Thyroid gland (tissue), 4 donors: Measurements from ENCODE around the gene PTPN14.

Experiments used
- POLR2A ChIP-seq, 2 donors: fragments of 450-650 bp; IDR thresholded peaks; one replicate each; pipeline ENCODE4 v1.6.1; 2017; ENCODE audit warnings: antibody characterized with exemption in 2 of 2, mild to moderate bottlenecking in 2 of 2, moderate library complexity in 1 of 2
- TF ChIP-seq, protein P1 (sequence below), 6 experiments: fragments of 200-600 bp in 3 of 6; fragments of 450-650 bp in 3 of 6; sonication (generic) in 3 of 6; IDR thresholded peaks; one replicate each; pipeline ENCODE4 v1.5.1; 2016 to 2019; ENCODE audit warnings: antibody characterized with exemption in 6 of 6, mild to moderate bottlenecking in 2 of 6, inconsistent platforms in 1 of 6, moderate library complexity in 1 of 6

DNA sequence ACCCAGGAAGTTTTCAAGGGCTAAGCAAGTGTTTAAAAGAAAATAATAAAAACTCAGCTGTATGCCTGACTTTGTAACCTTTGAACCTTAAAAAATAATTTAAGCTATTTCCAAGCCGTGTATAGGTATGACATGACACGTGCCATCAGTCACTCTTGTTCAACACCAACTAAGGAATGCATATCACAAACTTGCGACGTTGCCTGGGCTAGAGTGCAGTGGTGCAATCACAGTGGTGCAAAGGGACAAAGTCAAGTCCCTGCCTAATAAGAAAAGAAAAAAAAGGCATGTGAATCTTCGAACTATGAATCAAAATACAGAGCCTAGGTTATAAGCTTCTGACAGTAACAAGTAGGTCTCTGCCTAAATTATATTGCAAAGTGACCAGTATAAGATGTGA, 191.3 kb downstream of the PTPN14 start:
- TF ChIP-seq, protein P1, sequence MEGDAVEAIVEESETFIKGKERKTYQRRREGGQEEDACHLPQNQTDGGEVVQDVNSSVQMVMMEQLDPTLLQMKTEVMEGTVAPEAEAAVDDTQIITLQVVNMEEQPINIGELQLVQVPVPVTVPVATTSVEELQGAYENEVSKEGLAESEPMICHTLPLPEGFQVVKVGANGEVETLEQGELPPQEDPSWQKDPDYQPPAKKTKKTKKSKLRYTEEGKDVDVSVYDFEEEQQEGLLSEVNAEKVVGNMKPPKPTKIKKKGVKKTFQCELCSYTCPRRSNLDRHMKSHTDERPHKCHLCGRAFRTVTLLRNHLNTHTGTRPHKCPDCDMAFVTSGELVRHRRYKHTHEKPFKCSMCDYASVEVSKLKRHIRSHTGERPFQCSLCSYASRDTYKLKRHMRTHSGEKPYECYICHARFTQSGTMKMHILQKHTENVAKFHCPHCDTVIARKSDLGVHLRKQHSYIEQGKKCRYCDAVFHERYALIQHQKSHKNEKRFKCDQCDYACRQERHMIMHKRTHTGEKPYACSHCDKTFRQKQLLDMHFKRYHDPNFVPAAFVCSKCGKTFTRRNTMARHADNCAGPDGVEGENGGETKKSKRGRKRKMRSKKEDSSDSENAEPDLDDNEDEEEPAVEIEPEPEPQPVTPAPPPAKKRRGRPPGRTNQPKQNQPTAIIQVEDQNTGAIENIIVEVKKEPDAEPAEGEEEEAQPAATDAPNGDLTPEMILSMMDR (IDR thresholded peaks at IDR 0.05): no peak
- no peak for TF ChIP-seq POLR2A (IDR thresholded peaks at IDR 0.05)
